Liver (tissue), 9 donors: ENCODE results near the gene WBP1. TPM values are rescaled to one million over a fixed set of nuclear protein-coding genes. Genes with fewer than 3 reads are reported as not detected.
"Not testable (repeated sequence)": the region's sequence is repeated elsewhere in the genome, so short reads cannot be mapped to it uniquely, and the experiment has no call there.

Experiments
- DNase-seq: peaks from one replicate; pipeline ENCODE4 v3.0.0-alpha.2; 2017; ENCODE audit warnings: low spot score
- H3K27ac ChIP-seq, 2 donors: one replicate each; pipeline ENCODE4 v1.7.0; 2013; ENCODE audit warnings: inconsistent platforms in 2 of 2, low read length in 2 of 2, control low read depth in 1 of 2, low read depth in 1 of 2, mild to moderate bottlenecking in 1 of 2
- H3K27me3 ChIP-seq, 4 donors: one replicate each; pipeline versions ENCODE4 v1.6.1 to v1.7.0; 2013; ENCODE audit warnings: low read length in 3 of 4, inconsistent platforms in 1 of 4, mild to moderate bottlenecking in 1 of 4, moderate library complexity in 1 of 4; ENCODE audit not compliant: control insufficient read depth in 4 of 4, insufficient read depth in 4 of 4
- H3K36me3 ChIP-seq, 4 donors: one replicate each; pipeline versions ENCODE4 v1.6.1 to v1.7.0; 2013; ENCODE audit warnings: low read length in 3 of 4, mild to moderate bottlenecking in 3 of 4, low read depth in 1 of 4, moderate library complexity in 1 of 4; ENCODE audit not compliant: control insufficient read depth in 4 of 4, insufficient read depth in 3 of 4
- H3K4me1 ChIP-seq, 4 donors: one replicate each; pipeline versions ENCODE4 v1.6.1 to v1.7.0; 2013; ENCODE audit warnings: low read length in 3 of 4, mild to moderate bottlenecking in 3 of 4, moderate library complexity in 1 of 4; ENCODE audit not compliant: control insufficient read depth in 4 of 4, insufficient read depth in 4 of 4
- H3K4me3 ChIP-seq, 3 donors: one replicate each; pipeline versions ENCODE4 v1.6.1 to v1.7.0; 2013; ENCODE audit warnings: low read length in 3 of 3, control low read depth in 1 of 3, low read depth in 1 of 3, mild to moderate bottlenecking in 1 of 3
- H3K9ac ChIP-seq, 2 donors: one replicate each; pipeline ENCODE4 v1.7.0; 2013; ENCODE audit warnings: low read length in 2 of 2, mild to moderate bottlenecking in 2 of 2, moderate library complexity in 2 of 2, control low read depth in 1 of 2, low read depth in 1 of 2
- H3K9me3 ChIP-seq, 4 donors: one replicate each; pipeline versions ENCODE4 v1.6.1 to v1.7.0; 2013; ENCODE audit warnings: low read length in 3 of 4; ENCODE audit not compliant: control insufficient read depth in 4 of 4
- CTCF ChIP-seq: fragments of 150-350 bp; IDR thresholded peaks from 2 replicates; pipeline ENCODE4 v1.5.1; 2017; ENCODE audit warnings: improper control_type of control experiment, low read depth, low read length; ENCODE audit not compliant: missing input control
- EGR1 ChIP-seq, 2 donors: IDR thresholded peaks; 2 replicates each; pipeline ENCODE4 v1.6.1; 2016 to 2018; ENCODE audit warnings: antibody characterized with exemption in 2 of 2, low read depth in 2 of 2
- FOXA1 ChIP-seq: IDR thresholded peaks from 2 replicates; pipeline ENCODE4 v1.6.1; 2016; ENCODE audit warnings: antibody characterized with exemption
- FOXA2 ChIP-seq: IDR thresholded peaks from 2 replicates; pipeline ENCODE4 v1.6.1; 2016; ENCODE audit warnings: antibody characterized with exemption
- GABPA ChIP-seq, 2 donors: IDR thresholded peaks in 1 of 2; conservative IDR thresholded peaks in 1 of 2; 2 replicates each; pipeline ENCODE4 v1.6.1; 2016; ENCODE audit warnings: antibody characterized with exemption in 2 of 2, mild to moderate bottlenecking in 1 of 2, moderate library complexity in 1 of 2
- HNF4A ChIP-seq, 2 donors: conservative IDR thresholded peaks; 2 replicates each; pipeline ENCODE4 v1.6.1; 2016; ENCODE audit warnings: antibody characterized with exemption in 2 of 2, mild to moderate bottlenecking in 2 of 2
- HNF4G ChIP-seq: IDR thresholded peaks from 2 replicates; pipeline ENCODE4 v1.6.1; 2016; ENCODE audit warnings: antibody characterized with exemption
- JUND ChIP-seq, 2 donors: IDR thresholded peaks; 2 replicates each; pipeline ENCODE4 v1.6.1; 2016; ENCODE audit warnings: antibody characterized with exemption in 2 of 2
- MAX ChIP-seq: IDR thresholded peaks from 2 replicates; pipeline ENCODE4 v1.6.1; 2016; ENCODE audit warnings: antibody characterized with exemption
- NR2F2 ChIP-seq: IDR thresholded peaks from 2 replicates; pipeline ENCODE4 v1.6.1; 2016; ENCODE audit warnings: antibody characterized with exemption
- RXRA ChIP-seq, 2 donors: IDR thresholded peaks; 2 replicates each; pipeline ENCODE4 v1.6.1; 2017 to 2018; ENCODE audit warnings: antibody characterized with exemption in 2 of 2, mild to moderate bottlenecking in 1 of 2
- SP1 ChIP-seq: IDR thresholded peaks from 2 replicates; pipeline ENCODE4 v1.6.1; 2018; ENCODE audit warnings: antibody characterized with exemption, mild to moderate bottlenecking
- TAF1 ChIP-seq: conservative IDR thresholded peaks from 2 replicates; pipeline ENCODE4 v1.6.1; 2016; ENCODE audit warnings: antibody characterized with exemption, mild to moderate bottlenecking
- WGBS: extraction: QIAGEN DNeasy Blood & Tissue Kit; methylation state at CpG from one replicate; pipeline ENCODE4 v1.1.7; 2013; 5-methylcytosine and 5-hydroxymethylcytosine counted together
- polyA plus RNA-seq, 2 donors: library from polyadenylated mRNA; stranded (reverse) in 1 of 2; unstranded in 1 of 2; fragments of 200-250 nt in 1 of 2; fragments of >200 nt in 1 of 2; fragmentation: Nextera tagmentation in 1 of 2; extraction: Ambion mirVana in 1 of 2; gene quantifications; one replicate each; pipeline versions ENCODE4 v1.2.1 to v1.2.3, GENCODE V29; 2013 to 2015
- total RNA-seq, 2 donors: library from RNA; depleted of rRNA; stranded (reverse); fragments of >200 nt; gene quantifications; one replicate each; pipeline ENCODE4 v1.2.3, GENCODE V29; 2014
- TF ChIP-seq, protein P1 (sequence below): IDR thresholded peaks from 2 replicates; pipeline ENCODE4 v1.6.1; 2016; ENCODE audit warnings: antibody characterized with exemption
- TF ChIP-seq, protein P2 (sequence below): IDR thresholded peaks from 2 replicates; pipeline ENCODE4 v1.6.1; 2016; ENCODE audit warnings: antibody characterized with exemption
- donor health status: healthy.
- donor health status: healthy.
- donor health status: healthy.
- donor health status: healthy.
- donor health status: healthy.

The WBP1 gene
- total and polyA plus RNA-seq, 4 donors, result 19.2 to 45.0 (median 24.9) TPM

GRCh38 chr2:74442483-74443297, 15.5 kb upstream of the WBP1 start:
- not testable (repeated sequence) for DNase-seq, H3K9me3 ChIP-seq, H3K36me3 ChIP-seq, H3K27me3 ChIP-seq
- H3K4me1 ChIP-seq, result peaks cover 22 to 72% (median 57%) of the 10 kb centered on the region in 4 donors
- peak overlapping the region; percentile 38 to 80 (median 79) for H3K4me3 ChIP-seq
- peak overlapping the region; percentile 21 to 57 for H3K9ac ChIP-seq
- 82% methylated on average over 16 of the region's 16 CpGs for WGBS
- peak; percentile 39 for TF ChIP-seq TAF1
- H3K27ac ChIP-seq, result peak overlapping the region; percentile 92 to 95

DNA sequence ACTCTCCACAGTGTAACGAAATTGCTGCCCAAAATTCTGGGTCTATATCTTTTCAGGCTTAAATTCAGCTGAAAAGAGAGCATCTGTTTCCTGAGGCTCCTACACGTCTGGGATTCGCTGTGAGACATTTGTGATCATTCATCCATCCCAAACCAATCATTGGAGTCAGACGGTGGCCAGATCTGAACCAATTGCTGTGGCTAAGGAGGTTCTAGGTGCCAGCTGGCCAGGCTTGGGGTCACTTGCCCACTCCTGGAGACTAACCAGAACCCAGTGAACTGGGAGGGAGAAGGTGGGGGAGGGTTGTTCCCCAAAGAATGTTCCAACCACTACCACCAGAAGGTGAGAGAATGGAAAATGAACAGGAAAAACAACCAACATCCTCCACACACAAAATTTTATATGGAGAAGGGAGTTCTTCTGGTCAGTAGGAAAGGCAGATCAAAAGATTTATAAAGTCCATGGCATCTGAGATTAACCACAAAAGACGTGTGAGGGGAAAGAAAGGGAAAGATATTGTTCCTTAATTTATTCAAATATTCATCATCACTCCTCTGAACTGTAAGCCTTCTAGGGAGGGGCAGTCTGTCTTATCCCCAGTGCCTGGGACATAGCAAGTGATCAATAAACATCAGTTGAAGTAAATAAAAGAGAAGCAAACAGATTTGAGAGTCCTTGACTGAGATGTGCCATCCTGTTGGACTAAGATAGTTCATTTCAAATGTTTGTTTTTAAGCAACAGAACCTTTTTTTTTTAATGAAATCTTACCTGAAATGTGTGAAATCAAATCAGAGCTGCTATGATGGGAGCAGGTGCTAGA, 13.5 kb upstream of the WBP1 start:
- no peak for DNase-seq
- Histone ChIP-seq H3K9me3 (no peaks in the 10 kb centered on the region), H3K27me3 (no peaks in the 10 kb centered on the region), H3K4me3 (no peak overlapping the region), H3K36me3 (no peaks in the 10 kb centered on the region), H3K4me1 (peaks cover 26 to 57% (median 42%) of the 10 kb centered on the region in 4 donors), H3K9ac (no peak overlapping the region), H3K27ac (peak overlapping the region; percentile 82 to 84)
- TF ChIP-seq CTCF, result no peak
- no peak for TF ChIP-seq FOXA2
- TF ChIP-seq RXRA (IDR thresholded peaks at IDR 0.05), result peak; percentile 13 to 44
- TF ChIP-seq, protein P1, sequence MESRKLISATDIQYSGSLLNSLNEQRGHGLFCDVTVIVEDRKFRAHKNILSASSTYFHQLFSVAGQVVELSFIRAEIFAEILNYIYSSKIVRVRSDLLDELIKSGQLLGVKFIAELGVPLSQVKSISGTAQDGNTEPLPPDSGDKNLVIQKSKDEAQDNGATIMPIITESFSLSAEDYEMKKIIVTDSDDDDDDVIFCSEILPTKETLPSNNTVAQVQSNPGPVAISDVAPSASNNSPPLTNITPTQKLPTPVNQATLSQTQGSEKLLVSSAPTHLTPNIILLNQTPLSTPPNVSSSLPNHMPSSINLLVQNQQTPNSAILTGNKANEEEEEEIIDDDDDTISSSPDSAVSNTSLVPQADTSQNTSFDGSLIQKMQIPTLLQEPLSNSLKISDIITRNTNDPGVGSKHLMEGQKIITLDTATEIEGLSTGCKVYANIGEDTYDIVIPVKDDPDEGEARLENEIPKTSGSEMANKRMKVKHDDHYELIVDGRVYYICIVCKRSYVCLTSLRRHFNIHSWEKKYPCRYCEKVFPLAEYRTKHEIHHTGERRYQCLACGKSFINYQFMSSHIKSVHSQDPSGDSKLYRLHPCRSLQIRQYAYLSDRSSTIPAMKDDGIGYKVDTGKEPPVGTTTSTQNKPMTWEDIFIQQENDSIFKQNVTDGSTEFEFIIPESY, result no peak
- no peak for TF ChIP-seq JUND (IDR thresholded peaks at IDR 0.05)
- no peak for TF ChIP-seq EGR1 (IDR thresholded peaks at IDR 0.05; ENCODE audit: low read depth in 2 of 2)
- no peak for TF ChIP-seq SP1
- peak; percentile 26 to 41 for TF ChIP-seq HNF4A (conservative IDR thresholded peaks at IDR 0.05)
- TF ChIP-seq NR2F2, result no peak
- TF ChIP-seq HNF4G, result no peak
- no peak for TF ChIP-seq MAX
- peak in 1 of 2 donors; percentile 4 for TF ChIP-seq GABPA (IDR thresholded peaks at IDR 0.05 in 1 of 2, conservative IDR thresholded peaks at IDR 0.05 in 1 of 2)
- peak; percentile 16 for TF ChIP-seq FOXA1
- TF ChIP-seq, protein P2, sequence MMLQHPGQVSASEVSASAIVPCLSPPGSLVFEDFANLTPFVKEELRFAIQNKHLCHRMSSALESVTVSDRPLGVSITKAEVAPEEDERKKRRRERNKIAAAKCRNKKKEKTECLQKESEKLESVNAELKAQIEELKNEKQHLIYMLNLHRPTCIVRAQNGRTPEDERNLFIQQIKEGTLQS, result no peak
- 24% methylated on average over 5 of the region's 5 CpGs for WGBS
